NCI-H524 (cell line): ENCODE results near the gene C16orf82.

Experiments
- DNase-seq, 2 experiments: peaks; one replicate each; lab custom pipeline; 2025; lab: John Stamatoyannopoulos, UW

Gene C16orf82

GRCh38 chr16:27088216-27088615 is 21.5 kb downstream of the C16orf82 start:
- no peak for DNase-seq

- DNase-seq: no peak
Observed at GRCh38 chr16:27096375-27096774, 29.6 kb downstream of the C16orf82 start.

- DNase-seq: no peak
Observed at GRCh38 chr16:27097800-27098230, 31.1 kb downstream of the C16orf82 start.

GRCh38 chr16:27098366-27099049 is 31.8 kb downstream of the C16orf82 start:
- DNase-seq: no peak

GRCh38 chr16:27102701-27103575 is 36.2 kb downstream of the C16orf82 start:
- DNase-seq: no peak

GRCh38 chr16:27103954-27104353 is 37.2 kb downstream of the C16orf82 start:
- no peak for DNase-seq

GRCh38 chr16:27106305-27106704 is 39.6 kb downstream of the C16orf82 start:
- DNase-seq: no peak

- DNase-seq: no peak
Observed at GRCh38 chr16:27107185-27107592, 40.5 kb downstream of the C16orf82 start.

- DNase-seq: no peak
Observed at GRCh38 chr16:27108051-27108770, 41.5 kb downstream of the C16orf82 start.

- DNase-seq: no peak
Observed at GRCh38 chr16:27108826-27109665, 42.3 kb downstream of the C16orf82 start.

GRCh38 chr16:27109666-27110523 is 43.2 kb downstream of the C16orf82 start:
- DNase-seq: peak; percentile 47 to 70

GRCh38 chr16:27110524-27110896 is 43.8 kb downstream of the C16orf82 start:
- DNase-seq: no peak

GRCh38 chr16:27111486-27111885 is 44.8 kb downstream of the C16orf82 start:
- no peak for DNase-seq

GRCh38 chr16:27112093-27112811 is 45.5 kb downstream of the C16orf82 start:
- no peak for DNase-seq

GRCh38 chr16:27113341-27113841 is 46.7 kb downstream of the C16orf82 start:
- DNase-seq: no peak

- no peak for DNase-seq
Observed at GRCh38 chr16:27114006-27114405, 47.3 kb downstream of the C16orf82 start.

GRCh38 chr16:27118526-27118925 is 51.8 kb downstream of the C16orf82 start:
- no peak for DNase-seq
